ENCODE measurements around the gene UTP25.

- no peak for TF ChIP-seq CTCF (optimal IDR thresholded peaks at IDR 0.05 in 1 of 3, IDR thresholded peaks at IDR 0.05 in 1 of 3, conservative IDR thresholded peaks at IDR 0.05 in 1 of 3; ENCODE audit: extremely low read depth in 1 of 3, insufficient read depth in 2 of 3, low read length in 3 of 3)
- TF ChIP-seq EZH2 (IDR thresholded peaks at IDR 0.05; ENCODE audit: low read length): no peak
Observed at GRCh38 chr1:209879539-209879938, 51.8 kb downstream of the UTP25 start.
